ENCODE results near the gene MED13L. TPM values are rescaled to one million over a fixed set of nuclear protein-coding genes. Genes with fewer than 3 reads are reported as not detected.

Gene MED13L
- total and polyA plus RNA-seq, 8 donors: 10.3 to 93.8 (median 53.0) TPM

GRCh38 chr12:115998794-115999478 is 278.6 kb downstream of the MED13L start:
- H3K4me1 ChIP-seq: peaks cover 5 to 9% (median 6%) of the 10 kb centered on the region in 3 donors
- H3K4me3 ChIP-seq: no peak overlapping the region
- no peak for TF ChIP-seq CTCF (IDR thresholded peaks at IDR 0.05)
- H3K36me3 ChIP-seq: peaks cover 0 to 29% (median 0%) of the 10 kb centered on the region in 3 donors
- H3K27ac ChIP-seq: peak overlapping the region in 1 of 4 donors; percentile 5
- DNase-seq: no peak
- 47 to 48% methylated on average over 10 of the region's 10 CpGs for WGBS, 2 donors
- H3K9me3 ChIP-seq: no peaks in the 10 kb centered on the region
- FAIRE-seq: no peak
- intact Hi-C loops (cut with DNase I): loop anchor here in 2 of 3 donors (10.0 kb wide), 2 partner anchors 246 to 716 kb away; no protein-coding TSS in a partner anchor
- H3K27me3 ChIP-seq: no peaks in the 10 kb centered on the region
- peak in 3 of 4 donors; percentile 44 to 58 (median 45) for ATAC-seq

GRCh38 chr12:115998119-115998633 is 279.3 kb downstream of the MED13L start:
- no peak overlapping the region for H3K27ac ChIP-seq
- H3K36me3 ChIP-seq: peaks cover 0 to 29% (median 0%) of the 10 kb centered on the region in 3 donors
- intact Hi-C loops (cut with DNase I): loop anchor here in 2 of 3 donors (10.0 kb wide), 2 partner anchors 247 to 717 kb away; no protein-coding TSS in a partner anchor
- peaks cover 5 to 9% (median 6%) of the 10 kb centered on the region in 3 donors for H3K4me1 ChIP-seq
- WGBS, 2 donors: 63 to 73% methylated on average over 3 of the region's 3 CpGs
- no peak overlapping the region for H3K4me3 ChIP-seq
- TF ChIP-seq CTCF (IDR thresholded peaks at IDR 0.05): peak; percentile 69 to 88 (median 82)
- peak; percentile 87 for FAIRE-seq
- H3K27me3 ChIP-seq: no peaks in the 10 kb centered on the region
- ATAC-seq: peak; percentile 52 to 84 (median 74)
- H3K9me3 ChIP-seq: no peaks in the 10 kb centered on the region
- DNase-seq: peak in 1 of 6 donors; percentile 26

DNA sequence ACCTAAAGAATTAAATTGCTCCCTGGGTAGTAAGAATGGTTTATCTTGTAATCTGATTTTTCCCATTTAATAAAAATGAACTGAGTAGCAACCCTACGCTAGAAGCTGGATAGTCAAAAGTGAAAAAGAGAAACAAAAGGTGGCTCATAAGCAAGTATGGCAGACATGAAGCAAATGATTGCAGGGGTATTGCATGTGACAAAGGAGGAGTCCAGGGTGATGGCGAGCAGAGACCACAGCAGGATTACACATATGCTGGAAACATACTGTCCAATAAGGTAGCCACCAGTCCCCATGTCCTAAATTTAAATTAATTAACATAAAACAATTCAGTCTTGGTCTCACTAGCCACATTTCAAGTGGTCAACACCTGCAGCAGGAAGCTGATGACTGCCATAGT is 283.8 kb downstream of the MED13L start:
- WGBS, 2 donors: 89 to 95% methylated on average over 2 of the region's 2 CpGs
- H3K9me3 ChIP-seq: no peaks in the 10 kb centered on the region
- no peak for ATAC-seq
- H3K27me3 ChIP-seq: no peaks in the 10 kb centered on the region
- no peak overlapping the region for H3K27ac ChIP-seq
- FAIRE-seq: no peak
- peaks cover 2 to 7% (median 4%) of the 10 kb centered on the region in 3 donors for H3K4me1 ChIP-seq
- H3K36me3 ChIP-seq: peaks cover 0 to 42% (median 16%) of the 10 kb centered on the region in 3 donors
- TF ChIP-seq CTCF (IDR thresholded peaks at IDR 0.05): no peak
- DNase-seq: no peak
- intact Hi-C loops (cut with DNase I): loop anchor here in 2 of 3 donors (10.0 kb wide), 2 partner anchors 251 to 721 kb away; no protein-coding TSS in a partner anchor
- H3K4me3 ChIP-seq: no peak overlapping the region

DNA sequence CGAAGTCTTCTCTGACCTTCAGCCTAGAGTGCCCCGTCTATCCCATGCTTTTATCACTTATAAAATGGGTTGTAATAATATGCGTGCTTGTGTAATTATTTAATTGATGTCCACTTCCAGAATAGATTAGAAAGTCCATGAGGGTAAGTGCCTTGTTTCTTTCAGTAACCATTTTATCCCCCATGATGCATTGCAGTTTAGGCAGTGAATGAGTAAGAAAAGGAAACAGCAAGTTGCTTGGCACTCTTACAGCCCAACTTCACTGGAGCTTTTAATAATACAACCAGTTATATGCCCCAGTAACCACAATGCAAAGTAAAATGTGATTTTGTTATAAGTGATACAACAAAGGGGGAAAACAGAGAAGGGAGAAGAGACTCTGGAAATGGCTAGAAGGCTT is 287.3 kb downstream of the MED13L start:
- Histone ChIP-seq H3K36me3 (peaks cover 0 to 22% (median 16%) of the 10 kb centered on the region in 3 donors), H3K4me3 (no peak overlapping the region), H3K27ac (no peak overlapping the region), H3K9me3 (no peaks in the 10 kb centered on the region), H3K27me3 (no peaks in the 10 kb centered on the region), H3K4me1 (no peaks in the 10 kb centered on the region)
- intact Hi-C loops (cut with DNase I): loop anchor here in 2 of 3 donors (10.0 kb wide), 2 partner anchors 255 to 725 kb away; no protein-coding TSS in a partner anchor
- ATAC-seq (no peak), FAIRE-seq (no peak), DNase-seq (no peak)
- 51 to 61% methylated on average over 3 of the region's 3 CpGs for WGBS, 2 donors
- no peak for TF ChIP-seq CTCF (IDR thresholded peaks at IDR 0.05)

Measured in pancreas (tissue), 10 donors.